Measurements from ENCODE around the gene GALR1.

- TF ChIP-seq CTCF (tag by site-specific recombination; IDR thresholded peaks at IDR 0.05) (no peak), ZNF747 (tag by site-specific recombination; IDR thresholded peaks at IDR 0.05) (no peak), ZNF133 (tag by site-specific recombination; IDR thresholded peaks at IDR 0.05) (no peak), ZNF37A (tag by site-specific recombination; IDR thresholded peaks at IDR 0.05) (no peak), GLIS2 (tag by site-specific recombination; IDR thresholded peaks at IDR 0.05) (no peak), ZNF239 (tag by site-specific recombination; IDR thresholded peaks at IDR 0.05) (no peak), ZBTB49 (tag by site-specific recombination; IDR thresholded peaks at IDR 0.05; ENCODE audit: low read depth) (no peak), MZF1 (tag by site-specific recombination; IDR thresholded peaks at IDR 0.05; ENCODE audit: borderline replicate concordance) (no peak), ZBTB11 (tag by site-specific recombination; conservative IDR thresholded peaks at IDR 0.05; ENCODE audit: low read depth) (no peak), GLI2 (tag by site-specific recombination; IDR thresholded peaks at IDR 0.05; ENCODE audit: borderline replicate concordance, low read depth) (no peak), ZFP41 (tag by site-specific recombination; IDR thresholded peaks at IDR 0.05; ENCODE audit: borderline replicate concordance) (no peak), ZNF701 (tag by site-specific recombination; IDR thresholded peaks at IDR 0.05) (no peak), ZNF664 (tag by site-specific recombination; IDR thresholded peaks at IDR 0.05) (no peak), ZNF146 (tag by site-specific recombination; IDR thresholded peaks at IDR 0.05) (no peak)
Measured at GRCh38 chr18:77314511-77314910, 64.9 kb downstream of the GALR1 start.
